GM18907 (cell line): ENCODE results near the gene MGRN1.
"Not testable (repeated sequence)": the region's sequence is repeated elsewhere in the genome, so short reads cannot be mapped to it uniquely, and the experiment has no call there.

ENCODE experiments used
- ATAC-seq: cut with Tn5 transposase; IDR thresholded peaks from one replicate; pipeline ENCODE4 v1.9.1; 2021; ENCODE audit warnings: mild to moderate bottlenecking, moderate library complexity; ENCODE audit not compliant: unreplicated experiment

MGRN1 gene

DNA sequence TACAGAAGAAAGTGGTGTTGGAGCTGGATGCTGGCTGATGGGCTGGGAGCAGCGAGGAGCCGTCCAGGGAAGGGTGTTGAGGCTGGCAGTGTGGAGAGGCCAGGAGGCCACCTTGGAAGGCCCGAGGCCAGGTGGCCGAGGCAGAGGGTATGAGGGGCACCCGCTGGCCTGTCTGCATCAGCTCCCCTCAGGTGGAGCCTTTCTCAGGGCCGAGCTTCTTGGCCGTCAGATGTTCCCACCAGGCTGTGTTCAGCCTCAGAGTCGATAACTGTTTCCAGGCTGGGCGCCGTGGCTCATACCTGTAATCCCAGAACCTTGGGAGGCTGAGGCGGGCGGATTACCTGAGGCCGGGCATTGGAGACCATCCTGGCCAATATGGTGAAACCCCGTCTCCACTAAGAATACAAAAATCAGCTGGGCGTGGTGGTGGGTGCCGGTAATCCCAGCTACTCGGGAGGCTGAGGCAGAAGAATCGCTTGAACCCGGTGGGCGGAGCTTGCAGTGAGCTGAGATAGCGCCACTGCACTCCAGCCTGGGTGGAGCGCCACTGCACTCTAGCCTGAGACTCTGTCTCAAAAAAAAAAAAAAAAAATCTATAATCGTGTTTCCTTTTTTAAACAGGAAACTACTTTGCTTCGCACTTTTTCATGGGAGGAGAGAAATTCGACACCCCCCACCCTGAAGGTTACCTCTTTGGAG lies 25.3 kb downstream of the MGRN1 start:
- ATAC-seq = no peak

DNA sequence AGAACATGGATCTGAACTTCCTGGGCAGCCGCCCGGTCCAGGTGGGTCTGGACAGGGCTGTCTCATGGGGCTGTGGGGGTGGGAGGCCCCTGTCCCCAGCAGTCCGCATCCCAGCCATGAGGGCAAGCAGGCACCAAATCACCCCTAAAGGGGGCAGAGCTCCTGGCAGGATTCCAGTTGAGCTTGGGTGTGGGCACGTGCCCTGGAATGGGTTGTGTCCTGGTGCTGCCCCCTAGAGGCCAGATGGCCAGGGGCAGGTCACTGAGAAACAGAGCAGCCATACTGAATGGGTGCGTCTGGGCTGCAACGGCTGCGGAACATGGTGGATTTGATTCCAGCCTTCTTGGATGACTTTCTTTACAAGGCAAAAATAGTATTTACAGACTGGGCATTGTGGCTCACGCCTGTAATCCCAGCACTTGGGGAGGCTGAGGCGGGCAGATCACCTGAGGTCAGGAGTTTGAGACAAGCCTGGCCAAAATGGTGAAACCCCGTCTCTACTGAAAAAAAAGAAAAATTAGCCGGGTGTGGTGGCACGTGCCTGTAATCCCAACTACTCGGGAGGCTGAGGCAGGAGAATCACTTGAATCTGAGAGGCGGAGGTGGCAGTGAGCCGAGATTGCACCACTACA lies 25.9 kb downstream of the MGRN1 start:
- ATAC-seq = not testable (repeated sequence)

DNA sequence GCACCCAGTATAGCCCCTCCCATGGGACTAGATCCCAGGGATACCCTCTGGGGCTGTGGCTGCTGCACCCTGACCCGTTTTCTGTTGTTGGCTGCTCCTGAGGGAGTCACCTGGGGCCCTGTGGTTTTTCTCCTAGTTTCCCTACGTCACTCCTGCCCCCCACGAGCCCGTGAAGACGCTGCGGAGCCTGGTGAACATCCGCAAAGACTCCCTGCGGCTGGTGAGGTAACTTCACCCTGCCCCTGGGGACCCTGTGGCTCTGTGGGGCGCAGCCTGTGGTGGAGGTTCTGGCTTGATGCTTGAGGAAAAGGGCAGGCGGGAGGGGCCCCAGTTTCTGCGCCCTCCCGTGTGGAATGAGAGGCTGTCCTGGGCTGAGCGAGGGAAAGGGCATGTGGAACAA lies 27.2 kb downstream of the MGRN1 start:
- peak; percentile 58 for ATAC-seq

DNA sequence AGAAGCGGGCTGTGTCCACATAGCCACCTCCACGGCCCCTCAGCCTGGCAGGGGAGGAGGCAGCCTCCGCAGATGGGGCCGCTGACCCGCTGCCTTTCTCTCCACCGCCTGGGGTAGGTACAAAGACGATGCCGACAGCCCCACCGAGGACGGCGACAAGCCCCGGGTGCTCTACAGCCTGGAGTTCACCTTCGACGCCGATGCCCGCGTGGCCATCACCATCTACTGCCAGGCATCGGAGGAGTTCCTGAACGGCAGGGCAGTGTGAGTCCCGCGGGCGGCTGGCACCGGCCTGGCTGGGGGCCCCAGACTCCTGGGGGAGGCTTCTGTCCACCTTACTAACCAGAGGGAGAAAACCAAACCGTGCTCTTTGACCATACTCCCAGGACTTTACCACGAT lies 27.9 kb downstream of the MGRN1 start:
- no peak for ATAC-seq

DNA sequence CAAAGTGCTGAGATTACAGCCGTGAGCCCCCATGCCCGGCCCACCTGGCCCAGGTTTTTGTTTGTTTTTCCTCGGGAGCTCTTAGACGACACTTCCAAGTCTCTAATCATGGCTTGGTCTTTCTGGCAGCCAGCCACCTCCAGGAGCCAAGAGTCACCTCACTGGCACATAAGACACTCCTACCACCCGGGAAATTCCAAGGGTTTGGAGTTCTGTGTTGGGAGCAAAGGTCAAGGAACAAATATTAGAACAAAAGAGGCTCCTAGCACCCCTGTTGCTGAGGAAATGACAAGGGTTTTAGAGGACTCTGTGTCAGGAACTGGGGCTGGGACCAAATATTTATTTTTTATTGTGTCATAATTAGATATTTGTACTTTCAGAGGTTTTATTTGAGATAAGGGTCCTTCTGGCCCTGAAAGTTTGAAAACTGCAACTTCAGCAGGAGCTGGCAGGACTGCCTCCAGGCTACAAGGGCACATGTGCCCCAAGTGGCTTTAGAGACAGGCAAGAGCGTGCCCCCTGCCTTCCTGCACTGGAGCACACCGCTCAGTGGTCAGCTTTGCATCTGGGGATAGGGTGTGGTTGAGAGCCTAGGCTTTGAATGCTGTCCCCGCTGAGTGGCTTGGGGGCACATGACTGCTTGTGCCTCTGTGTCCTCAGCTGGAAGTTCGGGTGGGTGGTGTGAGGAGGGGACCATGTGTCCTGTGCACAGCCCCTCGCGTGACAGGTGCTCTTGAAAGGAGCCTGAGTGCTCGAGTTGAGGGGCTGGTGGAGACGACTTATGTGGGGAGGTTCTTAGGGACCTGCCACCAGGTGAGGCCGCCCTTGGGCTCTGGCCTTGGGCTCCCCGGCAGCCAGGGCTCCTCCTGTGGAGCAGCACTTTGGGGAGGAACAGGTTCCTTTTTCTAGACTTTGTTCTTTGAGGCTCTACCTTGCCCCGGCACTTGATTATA lies 29.7 kb downstream of the MGRN1 start:
- no peak for ATAC-seq

DNA sequence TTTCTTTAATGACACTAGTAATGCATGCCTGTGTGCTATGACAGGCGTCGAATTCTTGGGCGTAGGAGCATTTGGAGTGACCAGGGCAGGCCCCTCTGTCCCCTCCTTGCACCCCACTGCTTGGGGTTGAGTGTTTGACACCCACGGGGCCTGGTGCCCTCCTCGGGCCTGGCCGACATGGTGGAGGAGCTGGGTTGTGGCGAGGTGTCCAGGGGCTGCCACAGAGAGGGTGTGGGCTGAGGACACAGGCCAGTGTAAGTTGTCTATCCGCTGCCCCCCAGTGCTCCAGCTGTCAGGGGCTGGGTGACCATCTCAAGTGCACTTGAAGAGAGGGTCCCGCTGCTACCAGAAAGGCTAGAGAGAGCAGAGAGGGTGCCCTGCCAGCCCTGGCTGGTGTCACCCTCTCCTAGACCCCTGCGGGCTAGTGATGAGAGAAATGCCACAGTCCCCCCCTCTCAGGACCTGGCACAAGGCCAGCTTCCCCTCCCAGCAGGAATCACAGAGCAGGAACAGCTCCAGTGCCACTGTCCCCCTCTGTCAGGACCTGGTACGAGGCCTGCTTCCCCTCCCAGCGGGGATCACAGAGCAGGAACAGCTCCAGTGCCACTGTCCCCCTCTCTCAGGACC lies 30.5 kb downstream of the MGRN1 start:
- ATAC-seq = no peak

DNA sequence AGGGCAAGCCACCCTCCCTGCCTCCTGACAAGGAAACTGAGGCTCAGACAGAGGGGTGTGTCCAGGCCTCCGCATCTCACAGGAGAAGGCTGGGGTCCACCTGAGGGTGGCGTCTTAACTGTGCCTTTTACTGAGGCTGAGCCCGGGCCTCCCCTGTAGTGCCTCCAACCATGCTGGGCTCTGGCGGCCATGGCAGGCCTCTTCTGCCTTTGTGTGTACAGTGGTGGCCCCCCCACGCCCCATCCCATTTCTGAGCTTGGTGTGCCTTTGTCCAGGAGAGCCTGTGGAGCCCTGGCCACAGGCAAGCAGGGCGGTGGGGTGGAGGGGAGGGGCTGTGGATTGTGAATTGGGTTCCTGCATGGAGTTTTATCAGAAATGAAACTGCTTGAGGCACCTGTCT lies 31.2 kb downstream of the MGRN1 start:
- no peak for ATAC-seq

DNA sequence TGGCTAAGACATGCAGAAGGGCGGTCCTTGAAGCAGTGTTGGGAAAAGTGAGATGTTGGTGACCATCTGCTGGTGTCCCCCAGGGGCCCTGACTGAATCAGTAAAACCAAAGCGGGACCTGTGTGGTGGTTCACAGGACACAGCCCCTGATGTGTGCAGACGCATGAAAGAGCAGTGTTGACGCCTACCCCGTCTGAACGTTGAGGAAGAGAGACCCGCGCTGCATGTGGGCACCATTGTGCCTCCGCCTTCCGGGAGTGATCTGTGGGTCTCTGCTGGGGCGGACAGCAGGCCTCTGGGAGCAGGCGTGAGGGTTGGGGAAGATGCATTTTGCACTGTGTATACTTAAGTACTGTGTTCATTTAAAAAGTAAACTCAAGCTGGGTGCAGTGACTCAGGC lies 31.6 kb downstream of the MGRN1 start:
- ATAC-seq = no peak

DNA sequence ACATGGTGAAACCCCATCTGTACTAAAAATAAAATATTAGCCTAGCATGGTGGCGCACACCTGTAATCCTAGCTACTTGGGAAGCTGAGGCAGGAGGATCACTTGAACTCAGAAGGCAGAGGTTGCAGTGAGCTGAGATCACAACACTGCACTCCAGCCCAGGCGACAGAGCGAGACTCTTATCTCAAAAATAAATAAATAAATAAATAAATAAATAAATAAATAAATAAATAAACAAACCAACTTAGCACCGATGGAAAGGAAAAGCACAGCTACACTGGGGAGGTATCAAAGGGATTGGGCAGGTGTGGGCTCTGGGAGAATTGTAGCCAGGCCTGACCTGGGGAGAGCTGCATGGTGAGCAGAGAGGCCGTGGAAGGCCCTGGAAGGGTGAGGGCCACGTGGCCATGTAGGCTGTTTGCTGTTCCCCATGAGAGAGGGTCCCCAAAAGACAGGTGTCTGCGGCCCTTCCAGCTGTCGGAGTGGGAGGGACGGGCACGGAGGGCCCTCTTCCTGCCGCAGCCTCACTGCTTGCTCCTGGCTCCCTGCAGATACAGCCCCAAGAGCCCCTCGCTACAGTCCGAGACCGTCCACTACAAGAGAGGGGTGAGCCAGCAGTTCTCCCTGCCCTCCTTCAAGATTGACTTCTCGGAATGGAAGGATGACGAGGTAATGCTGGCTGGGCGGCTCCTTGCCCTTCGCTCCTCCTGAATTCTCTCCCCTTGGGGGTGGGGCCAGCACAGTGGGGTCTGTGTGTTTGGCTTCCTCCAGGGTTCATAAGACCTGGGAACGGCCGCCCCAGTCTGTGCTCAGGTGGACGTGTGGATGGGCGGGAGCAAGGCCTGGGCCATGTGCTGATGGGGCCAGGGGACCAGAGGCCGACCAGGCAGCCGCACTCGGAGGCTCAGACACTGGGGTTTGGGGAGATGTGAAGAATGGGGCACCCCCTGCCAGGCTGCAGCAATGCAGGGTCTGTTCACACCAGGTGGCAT lies 32.4 kb downstream of the MGRN1 start:
- no peak for ATAC-seq

DNA sequence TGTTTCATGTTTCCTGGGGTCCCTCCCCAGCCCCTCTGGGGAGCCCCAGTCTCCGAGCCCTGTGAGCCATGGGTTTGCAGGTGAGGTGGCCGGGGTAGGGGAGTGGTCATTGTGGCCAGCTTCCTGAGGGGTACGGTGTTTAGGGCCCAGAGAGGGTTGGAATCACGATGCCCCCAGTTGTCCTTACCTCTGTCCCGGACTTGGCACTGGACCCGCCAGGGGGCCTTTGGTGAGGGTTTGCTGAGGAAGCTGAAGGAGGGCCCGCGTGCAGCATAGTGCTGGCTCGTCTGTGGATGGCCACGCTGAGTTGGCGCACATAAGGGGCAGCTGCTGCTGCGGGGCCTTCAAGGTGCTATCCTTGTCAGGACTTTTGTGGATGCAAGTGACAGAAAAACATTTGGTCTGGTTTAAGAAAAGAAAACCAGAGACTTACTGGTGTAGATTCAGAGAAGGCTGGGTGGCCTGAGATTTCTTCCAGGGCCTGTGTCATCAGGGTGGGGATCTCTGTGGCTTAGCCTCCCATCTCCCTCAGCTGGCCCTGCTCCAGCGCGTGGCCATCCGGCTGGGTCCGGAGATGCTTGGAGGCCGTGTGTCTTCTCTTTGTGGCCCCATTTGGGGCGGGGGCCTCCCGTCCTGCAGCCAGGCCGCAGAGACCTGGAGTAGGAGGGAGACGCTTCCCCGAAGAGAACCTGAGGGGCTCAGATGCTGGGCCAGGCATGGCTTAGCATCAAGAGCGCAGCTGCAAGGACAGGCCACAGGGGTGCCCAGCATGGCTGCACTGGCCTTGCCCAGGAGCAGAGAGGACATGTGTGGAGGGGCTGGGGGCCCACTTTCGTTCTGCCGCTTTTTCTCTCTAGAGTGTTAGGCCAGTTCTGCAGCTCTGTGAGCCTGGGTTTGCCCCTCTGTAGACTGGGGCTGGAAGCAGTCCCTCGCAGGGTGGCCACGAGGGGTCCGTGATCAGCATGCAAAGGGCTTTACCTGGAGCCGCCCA lies 35.0 kb downstream of the MGRN1 start:
- ATAC-seq = no peak

DNA sequence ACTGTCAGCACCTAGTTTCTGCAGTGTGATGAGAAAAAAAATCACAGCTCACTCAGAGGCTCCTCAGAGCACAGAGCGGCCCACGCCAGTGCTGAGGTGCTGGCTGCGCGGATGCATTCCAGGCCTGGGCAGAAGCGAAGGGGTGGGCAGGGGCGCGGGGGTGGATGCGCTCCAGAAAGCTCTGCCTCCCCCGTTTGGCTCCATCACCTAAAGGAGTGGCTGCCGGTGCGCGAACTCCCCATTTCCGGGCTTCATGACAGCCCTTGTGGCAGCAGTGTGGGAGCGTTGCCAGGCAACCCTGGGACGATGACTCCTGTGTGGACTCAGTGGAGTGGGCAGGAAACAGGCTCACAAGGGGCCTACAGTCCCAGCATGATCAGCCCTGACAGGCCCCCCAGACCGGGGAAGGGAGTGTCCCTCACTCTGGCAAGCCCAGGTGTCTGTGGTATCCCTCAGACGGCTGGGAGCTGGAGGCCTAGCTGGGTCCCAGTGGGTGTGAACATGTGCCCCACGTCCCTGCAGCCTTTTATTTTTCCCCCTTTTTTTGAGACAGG lies 35.9 kb downstream of the MGRN1 start:
- ATAC-seq = no peak

DNA sequence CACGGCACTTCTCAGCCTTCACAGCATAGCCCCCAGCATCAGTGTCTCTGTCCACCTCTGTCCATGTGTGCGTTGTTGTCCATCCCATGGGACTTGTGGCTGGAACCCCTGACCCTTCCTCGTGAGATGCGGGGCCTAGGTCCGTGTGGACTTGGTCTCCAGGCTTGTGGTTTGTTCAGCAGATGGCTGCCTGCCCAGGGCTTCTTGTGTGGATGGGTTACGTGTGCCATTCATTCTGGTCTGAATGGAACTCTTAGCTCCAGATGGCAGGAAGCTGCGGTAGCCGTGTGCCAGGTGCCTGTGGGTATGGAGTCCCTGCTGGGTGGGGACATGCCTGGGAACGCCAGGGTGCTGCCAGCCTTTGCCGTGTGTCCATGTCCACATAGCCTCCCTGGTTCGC lies 37.0 kb downstream of the MGRN1 start:
- no peak for ATAC-seq

DNA sequence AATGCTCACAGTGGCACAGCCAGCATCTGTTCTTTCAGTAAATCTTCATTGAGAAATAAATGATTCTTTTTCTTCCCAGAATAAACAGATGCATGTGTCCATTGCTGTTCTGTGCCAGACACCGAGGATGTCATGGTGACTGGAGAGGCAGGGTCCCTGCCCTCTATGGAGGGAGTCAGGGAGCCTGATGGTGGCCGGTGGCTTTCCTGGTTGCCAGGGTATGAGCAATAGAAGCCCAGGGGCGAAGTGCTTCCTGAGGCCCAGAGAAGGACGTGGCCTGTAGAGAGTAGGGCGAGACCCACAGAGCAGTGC lies 38.8 kb downstream of the MGRN1 start:
- no peak for ATAC-seq

DNA sequence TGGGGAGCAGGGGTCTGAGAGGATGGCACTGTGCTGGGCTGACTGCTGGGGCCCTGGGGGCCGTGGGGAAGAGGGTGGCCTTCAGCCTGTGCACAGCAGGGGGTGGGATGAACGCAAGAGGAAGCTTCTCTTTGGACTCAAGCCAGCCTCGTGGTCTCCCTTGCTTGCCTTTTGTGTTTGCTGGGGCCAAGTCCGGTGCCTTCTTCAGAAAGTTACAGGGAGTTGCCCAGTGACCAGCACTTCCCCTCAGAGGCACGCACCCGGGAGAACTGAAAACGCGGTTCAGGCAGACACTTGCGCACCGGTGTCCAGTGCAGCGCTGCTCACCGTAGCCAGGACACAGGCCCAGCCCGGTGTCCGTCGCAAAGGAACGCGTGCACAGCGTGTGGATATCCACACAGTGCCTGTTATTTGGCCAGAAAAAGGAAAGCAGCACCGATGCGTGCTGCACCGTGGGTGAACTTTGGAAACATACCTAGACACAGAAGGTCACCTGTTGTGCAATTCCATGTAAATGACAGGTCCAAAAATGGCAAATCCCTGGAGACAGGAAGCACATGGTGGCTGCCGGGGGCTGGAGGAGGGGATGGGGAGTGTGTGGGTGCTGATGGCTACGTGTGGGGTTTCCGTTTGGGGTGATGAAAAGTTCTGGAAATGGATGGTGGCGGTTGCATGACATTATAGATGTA lies 39.3 kb downstream of the MGRN1 start:
- no peak for ATAC-seq

DNA sequence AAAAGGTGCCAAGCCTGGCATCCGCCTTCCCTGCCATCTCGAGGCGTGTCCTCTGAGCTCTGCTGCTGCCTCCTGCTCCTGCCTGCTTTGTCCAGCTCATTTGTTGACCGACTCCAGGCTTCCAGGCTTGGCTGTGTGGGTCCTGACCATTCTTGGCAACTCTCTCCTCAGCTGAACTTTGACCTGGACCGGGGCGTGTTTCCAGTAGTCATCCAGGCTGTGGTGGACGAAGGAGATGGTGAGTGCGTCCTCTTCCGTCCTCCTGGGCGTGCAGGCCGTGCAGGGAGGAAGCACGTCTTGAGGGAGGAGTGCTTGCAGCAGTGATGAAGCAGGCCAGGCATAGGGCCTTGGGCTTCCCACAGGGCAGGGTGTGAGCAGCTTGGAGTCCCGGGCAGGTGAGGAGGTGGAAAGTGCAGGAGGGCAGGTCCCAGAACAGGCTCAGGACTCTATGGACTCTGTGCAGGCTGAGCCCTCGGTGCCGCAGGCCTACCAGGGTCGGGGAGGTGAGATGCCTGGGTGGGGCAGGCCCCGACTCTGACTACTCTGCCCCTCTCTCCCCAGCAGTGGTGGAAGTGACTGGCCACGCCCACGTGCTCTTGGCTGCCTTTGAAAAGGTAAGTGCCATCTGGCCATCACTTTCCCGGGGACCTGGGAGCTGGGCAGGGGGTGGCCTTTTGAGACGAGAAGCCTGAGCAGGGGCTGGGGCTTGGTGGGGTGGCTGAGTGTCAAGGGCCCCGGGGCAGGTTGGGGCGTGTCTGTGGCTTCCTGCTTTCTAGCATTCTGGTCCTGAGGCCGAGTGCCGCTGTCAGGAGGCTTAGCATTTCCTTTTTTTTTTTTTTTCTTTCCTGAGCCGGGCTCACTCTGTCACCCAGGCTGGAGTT lies 40.2 kb downstream of the MGRN1 start:
- no peak for ATAC-seq

DNA sequence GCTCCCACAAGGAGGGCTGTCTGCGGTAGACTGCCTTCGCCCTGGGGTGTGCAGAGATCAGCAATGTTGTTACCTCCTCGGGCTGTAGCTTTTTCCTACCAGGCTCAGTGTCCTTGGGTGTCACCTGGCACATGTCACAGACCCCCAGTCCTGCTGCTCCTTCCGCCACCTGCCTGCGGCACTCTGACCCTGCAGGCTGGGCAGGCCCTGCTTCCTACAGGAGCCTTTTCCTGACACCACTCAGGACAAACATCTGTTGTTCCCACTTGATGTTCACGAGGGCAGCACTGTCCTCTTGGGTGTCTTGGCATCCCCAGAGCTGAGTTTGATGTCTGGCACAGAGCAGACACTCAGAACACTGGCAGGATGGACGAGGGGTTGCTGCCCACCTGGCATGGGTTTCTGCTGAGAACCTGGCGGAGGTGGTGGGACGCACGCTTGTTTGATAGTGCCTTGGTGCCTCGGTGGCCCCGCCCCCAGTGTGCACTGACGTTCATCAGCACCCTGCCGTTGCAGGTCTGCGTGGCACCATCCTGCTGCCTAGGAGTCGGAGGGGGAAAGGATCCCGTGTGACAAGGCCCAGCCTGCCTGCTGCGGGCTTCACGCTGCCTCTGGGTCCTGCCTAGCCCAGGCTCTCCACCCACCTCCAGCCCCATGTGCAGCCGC lies 42.0 kb downstream of the MGRN1 start:
- no peak for ATAC-seq
